ENCODE results near the gene TEC. TPM values are rescaled to one million over a fixed set of nuclear protein-coding genes. Genes with fewer than 3 reads are reported as not detected.

Gene TEC
- total RNA-seq, 2 experiments from 2014 or later = 2.8 TPM

- Mint-ChIP-seq H3K9me3 (no peaks in the 10 kb centered on the region), H3K36me3 (ENCODE audit: low read depth) (peaks cover 15% of the 10 kb centered on the region), H3K4me3 (no peak overlapping the region), H3K27ac (no peak overlapping the region), H3K4me1 (ENCODE audit: low read depth) (no peaks in the 10 kb centered on the region), H3K27me3 (no peaks in the 10 kb centered on the region)
- DNase-seq (no peak), ATAC-seq (ENCODE audit: poor library complexity) (no peak)
- H3K27ac ChIP-seq (ENCODE audit: low read depth in 1 of 2, low read length in 2 of 2) = no peak overlapping the region
- H3K36me3 ChIP-seq (ENCODE audit: insufficient read depth, low read length) = no peaks in the 10 kb centered on the region
- ChIA-PET POLR2A (no interaction called here), CTCF (no interaction called here)
- no peaks in the 10 kb centered on the region for H3K4me1 ChIP-seq (ENCODE audit: insufficient read depth, low read length)
- H3K27me3 ChIP-seq (ENCODE audit: control insufficient read depth in 1 of 2, insufficient read depth in 2 of 2, low read length in 2 of 2) = no peaks in the 10 kb centered on the region
- no peak overlapping the region for H3K4me3 ChIP-seq (ENCODE audit: low read length)
- TF ChIP-seq CTCF (IDR thresholded peaks at IDR 0.05) = no peak
- intact Hi-C loops (cut with DNase I, micrococcal nuclease) = no loop called here
- H3K9me3 ChIP-seq (ENCODE audit: control insufficient read depth in 1 of 2, insufficient read depth in 1 of 2, low read length in 2 of 2) = no peaks in the 10 kb centered on the region
Measured at GRCh38 chr4:48225368-48226141, 44.1 kb downstream of the TEC start.

DNA sequence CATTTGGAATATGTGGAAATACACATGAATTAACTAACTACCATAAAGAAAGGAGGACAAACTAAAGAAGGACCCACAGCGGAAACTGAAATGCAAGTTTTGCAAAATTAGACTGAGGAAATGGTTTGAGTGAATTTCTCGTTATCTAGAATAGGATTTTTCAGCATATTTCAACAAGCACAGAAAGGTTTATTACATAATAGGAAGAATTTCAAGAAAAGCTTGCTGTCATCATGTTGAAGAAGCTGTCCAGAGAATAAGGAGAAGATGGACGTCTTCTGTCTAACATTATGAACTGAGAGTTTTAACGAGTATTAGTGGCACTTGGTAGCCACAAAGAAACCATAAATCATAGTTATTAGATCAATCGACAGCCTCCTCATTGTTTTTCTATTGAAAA lies 45.0 kb downstream of the TEC start:
- intact Hi-C loops (cut with DNase I, micrococcal nuclease) = no loop called here
- Mint-ChIP-seq H3K4me1 (ENCODE audit: low read depth) (no peaks in the 10 kb centered on the region), H3K36me3 (ENCODE audit: low read depth) (peaks cover 15% of the 10 kb centered on the region), H3K4me3 (no peak overlapping the region), H3K27me3 (no peaks in the 10 kb centered on the region), H3K9me3 (no peaks in the 10 kb centered on the region), H3K27ac (no peak overlapping the region)
- ATAC-seq (ENCODE audit: poor library complexity) = no peak
- Histone ChIP-seq H3K27ac (ENCODE audit: low read depth in 1 of 2, low read length in 2 of 2) (no peak overlapping the region), H3K9me3 (ENCODE audit: control insufficient read depth in 1 of 2, insufficient read depth in 1 of 2, low read length in 2 of 2) (no peaks in the 10 kb centered on the region), H3K36me3 (ENCODE audit: insufficient read depth, low read length) (no peaks in the 10 kb centered on the region), H3K4me1 (ENCODE audit: insufficient read depth, low read length) (no peaks in the 10 kb centered on the region), H3K27me3 (ENCODE audit: control insufficient read depth in 1 of 2, insufficient read depth in 2 of 2, low read length in 2 of 2) (no peaks in the 10 kb centered on the region), H3K4me3 (ENCODE audit: low read length) (no peak overlapping the region)
- CTCF ChIA-PET = no interaction called here
- no peak for TF ChIP-seq CTCF (IDR thresholded peaks at IDR 0.05)
- no peak for DNase-seq
- POLR2A ChIA-PET = no interaction called here

GRCh38 chr4:48223633-48224295 lies 45.9 kb downstream of the TEC start:
- H3K27me3 ChIP-seq (ENCODE audit: control insufficient read depth in 1 of 2, insufficient read depth in 2 of 2, low read length in 2 of 2) = no peaks in the 10 kb centered on the region
- TF ChIP-seq CTCF (IDR thresholded peaks at IDR 0.05) = no peak
- no peaks in the 10 kb centered on the region for H3K4me1 ChIP-seq (ENCODE audit: insufficient read depth, low read length)
- H3K36me3 Mint-ChIP-seq (ENCODE audit: low read depth) = peaks cover 16% of the 10 kb centered on the region
- DNase-seq (no peak), ATAC-seq (ENCODE audit: poor library complexity) (no peak)
- intact Hi-C loops (cut with DNase I, micrococcal nuclease) = no loop called here
- H3K4me3 Mint-ChIP-seq = no peak overlapping the region
- no peaks in the 10 kb centered on the region for H3K4me1 Mint-ChIP-seq (ENCODE audit: low read depth)
- no peaks in the 10 kb centered on the region for H3K27me3 Mint-ChIP-seq
- no peaks in the 10 kb centered on the region for H3K36me3 ChIP-seq (ENCODE audit: insufficient read depth, low read length)
- no peak overlapping the region for H3K27ac Mint-ChIP-seq
- no peaks in the 10 kb centered on the region for H3K9me3 Mint-ChIP-seq
- H3K27ac ChIP-seq (ENCODE audit: low read depth in 1 of 2, low read length in 2 of 2) = no peak overlapping the region
- no peaks in the 10 kb centered on the region for H3K9me3 ChIP-seq (ENCODE audit: control insufficient read depth in 1 of 2, insufficient read depth in 1 of 2, low read length in 2 of 2)
- H3K4me3 ChIP-seq (ENCODE audit: low read length) = no peak overlapping the region
- POLR2A ChIA-PET = no interaction called here
- CTCF ChIA-PET = no interaction called here
